Suprapubic skin (tissue), 4 donors: ENCODE data around the gene ASXL3. TPM values are rescaled to one million over a fixed set of nuclear protein-coding genes. Genes with fewer than 3 reads are reported as not detected.

Experiments used
- DNase-seq, 2 donors: peaks; one replicate each; pipeline ENCODE4 v3.0.0-alpha.2; 2019; ENCODE audit warnings: low spot score in 2 of 2
- H3K27ac ChIP-seq: fragments of 200-600 bp; sonication (generic); one replicate; pipeline ENCODE4 v1.5.1; 2019
- H3K27me3 ChIP-seq: fragments of 200-600 bp; sonication (generic); one replicate; pipeline ENCODE4 v1.5.1; 2019
- H3K36me3 ChIP-seq: fragments of 200-600 bp; sonication (generic); one replicate; pipeline ENCODE4 v1.5.1; 2019
- H3K4me1 ChIP-seq: fragments of 200-600 bp; sonication (generic); one replicate; pipeline ENCODE4 v1.5.1; 2019
- H3K4me3 ChIP-seq: fragments of 200-600 bp; sonication (generic); one replicate; pipeline ENCODE4 v1.5.1; 2019; ENCODE audit warnings: mild to moderate bottlenecking
- H3K9me3 ChIP-seq: fragments of 200-600 bp; sonication (generic); one replicate; pipeline ENCODE4 v1.5.1; 2019
- CTCF ChIP-seq, 2 donors: fragments of 200-600 bp in 1 of 2; fragments of 450-650 bp in 1 of 2; sonication (generic) in 1 of 2; IDR thresholded peaks; one replicate each; pipeline ENCODE4 v1.5.1; 2016 to 2019; ENCODE audit warnings: antibody characterized with exemption in 2 of 2, mild to moderate bottlenecking in 1 of 2, moderate library complexity in 1 of 2
- EP300 ChIP-seq: sonication (generic); formaldehyde crosslinking; IDR thresholded peaks from one replicate; pipeline ENCODE4 v1.6.1; 2017; ENCODE audit warnings: antibody characterized with exemption
- POLR2A ChIP-seq, 2 donors: fragments of 450-650 bp; IDR thresholded peaks; one replicate each; pipeline ENCODE4 v1.6.1; 2017; ENCODE audit warnings: antibody characterized with exemption in 2 of 2, mild to moderate bottlenecking in 2 of 2, moderate library complexity in 2 of 2
- POLR2AphosphoS5 ChIP-seq, 3 donors: sonication (generic); formaldehyde crosslinking; IDR thresholded peaks; one replicate each; pipeline ENCODE4 v1.6.1; 2017; ENCODE audit warnings: antibody characterized with exemption in 3 of 3
- WGBS: methylation state at CpG from one replicate; pipeline ENCODE4 v1.1.5; 2018; 5-methylcytosine and 5-hydroxymethylcytosine counted together
- total RNA-seq, 4 donors: library from RNA; depleted of rRNA; stranded (reverse); fragments of >200 nt; gene quantifications; one replicate each; pipeline ENCODE4 v1.1.0, GENCODE V29; 2016

Gene ASXL3
- total RNA-seq, 4 donors from 2014 or later, result 0.10 to 2.0 (median 0.70) TPM

DNA sequence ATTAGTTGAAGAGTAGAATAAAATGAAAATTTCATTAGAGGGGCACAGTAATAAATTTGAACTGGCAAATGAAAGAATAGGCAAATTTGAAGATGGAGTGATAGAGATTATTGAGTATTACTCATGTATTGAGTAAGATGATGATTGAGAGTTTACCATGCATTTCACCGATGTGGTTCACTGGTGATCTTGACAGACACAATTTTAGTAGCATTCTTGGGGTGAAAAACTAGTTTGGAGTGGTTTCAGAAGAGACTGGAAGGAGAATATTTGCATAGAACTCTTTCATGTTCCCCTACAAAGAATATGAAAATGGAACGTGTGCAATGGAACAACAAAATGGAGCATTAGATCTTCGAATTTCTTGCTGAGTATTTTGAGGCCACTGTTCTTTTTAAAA lies 121.4 kb downstream of the ASXL3 start:
- H3K4me1 ChIP-seq, result no peaks in the 10 kb centered on the region
- H3K4me3 ChIP-seq, result no peak overlapping the region
- no peaks in the 10 kb centered on the region for H3K27me3 ChIP-seq
- 80% methylated on average over 3 of the region's 3 CpGs for WGBS
- TF ChIP-seq POLR2AphosphoS5 (IDR thresholded peaks at IDR 0.05) (no peak), EP300 (no peak), POLR2A (IDR thresholded peaks at IDR 0.05) (no peak), CTCF (IDR thresholded peaks at IDR 0.05) (no peak)
- no peaks in the 10 kb centered on the region for H3K36me3 ChIP-seq
- no peak for DNase-seq
- H3K9me3 ChIP-seq, result no peaks in the 10 kb centered on the region
- no peak overlapping the region for H3K27ac ChIP-seq

- TF ChIP-seq CTCF (IDR thresholded peaks at IDR 0.05) (no peak), POLR2A (IDR thresholded peaks at IDR 0.05) (no peak), POLR2AphosphoS5 (IDR thresholded peaks at IDR 0.05) (no peak), EP300 (no peak)
- 87% methylated on average over 3 of the region's 3 CpGs for WGBS
- no peak overlapping the region for H3K4me3 ChIP-seq
Observed at GRCh38 chr18:33700513-33700976, 122.5 kb downstream of the ASXL3 start.

GRCh38 chr18:33702625-33703024 lies 124.6 kb downstream of the ASXL3 start:
- TF ChIP-seq EP300 (no peak), POLR2AphosphoS5 (IDR thresholded peaks at IDR 0.05) (no peak), CTCF (IDR thresholded peaks at IDR 0.05) (no peak), POLR2A (IDR thresholded peaks at IDR 0.05) (no peak)
- no peaks in the 10 kb centered on the region for H3K9me3 ChIP-seq
- no peaks in the 10 kb centered on the region for H3K27me3 ChIP-seq
- 100% methylated on average over 1 of the region's 1 CpG for WGBS
- no peak overlapping the region for H3K27ac ChIP-seq
- DNase-seq, result no peak
- H3K36me3 ChIP-seq, result no peaks in the 10 kb centered on the region
- no peaks in the 10 kb centered on the region for H3K4me1 ChIP-seq
- no peak overlapping the region for H3K4me3 ChIP-seq

More at GRCh38 chr18:33700513-33700976, 122.5 kb downstream of the ASXL3 start:
- H3K36me3 ChIP-seq, result no peaks in the 10 kb centered on the region
- no peaks in the 10 kb centered on the region for H3K9me3 ChIP-seq
- no peaks in the 10 kb centered on the region for H3K27me3 ChIP-seq
- no peaks in the 10 kb centered on the region for H3K4me1 ChIP-seq
- H3K27ac ChIP-seq, result no peak overlapping the region
- no peak for DNase-seq

DNA sequence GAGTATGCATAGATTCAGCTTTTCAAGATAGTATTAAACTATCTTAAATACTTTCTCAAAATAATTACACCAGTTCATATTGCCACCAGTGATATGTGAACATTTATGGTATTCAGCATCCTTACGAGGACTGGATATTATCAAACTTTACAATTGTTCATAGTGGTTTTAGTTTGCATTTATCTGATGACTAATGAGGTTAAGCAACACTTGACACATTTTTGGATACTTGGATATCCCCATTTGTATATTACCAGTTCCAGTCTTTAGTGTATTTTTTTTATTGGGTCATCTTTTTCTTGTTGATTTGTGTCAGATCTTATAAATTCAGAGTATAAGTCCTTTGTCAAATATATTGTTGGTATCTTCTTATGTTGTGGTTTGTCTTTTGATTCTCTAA lies 128.4 kb downstream of the ASXL3 start:
- Histone ChIP-seq H3K36me3 (no peaks in the 10 kb centered on the region), H3K4me3 (no peak overlapping the region), H3K4me1 (no peaks in the 10 kb centered on the region), H3K27ac (no peak overlapping the region), H3K9me3 (no peaks in the 10 kb centered on the region), H3K27me3 (no peaks in the 10 kb centered on the region)
- 0% methylated on average over 1 of the region's 1 CpG for WGBS
- TF ChIP-seq POLR2AphosphoS5 (IDR thresholded peaks at IDR 0.05) (no peak), CTCF (IDR thresholded peaks at IDR 0.05) (no peak), EP300 (no peak), POLR2A (IDR thresholded peaks at IDR 0.05) (no peak)
- DNase-seq, result no peak

- H3K27ac ChIP-seq, result no peak overlapping the region
- DNase-seq, result no peak
- H3K36me3 ChIP-seq, result no peaks in the 10 kb centered on the region
- TF ChIP-seq POLR2AphosphoS5 (IDR thresholded peaks at IDR 0.05) (no peak), CTCF (IDR thresholded peaks at IDR 0.05) (no peak), POLR2A (IDR thresholded peaks at IDR 0.05) (no peak), EP300 (no peak)
- no peak overlapping the region for H3K4me3 ChIP-seq
- no peaks in the 10 kb centered on the region for H3K4me1 ChIP-seq
- 89% methylated on average over 1 of the region's 1 CpG for WGBS
- no peaks in the 10 kb centered on the region for H3K27me3 ChIP-seq
- no peaks in the 10 kb centered on the region for H3K9me3 ChIP-seq
Observed at GRCh38 chr18:33708876-33709275, 130.9 kb downstream of the ASXL3 start.
